Umbilical cord (tissue), 2 donors: ENCODE results near the gene TBCB. TPM values are rescaled to one million over a fixed set of nuclear protein-coding genes. Genes with fewer than 3 reads are reported as not detected.
"Not testable (repeated sequence)": the region's sequence is repeated elsewhere in the genome, so short reads cannot be mapped to it uniquely, and the experiment has no call there.

Experiments
- DNase-seq: peaks from one replicate; pipeline ENCODE4 v3.0.0-alpha.2; 2015; ENCODE audit warnings: low spot score
- total RNA-seq: library from RNA; depleted of rRNA; stranded (reverse); fragments of >200 nt; gene quantifications from one replicate; pipeline ENCODE4 v1.2.3, GENCODE V29; 2014; ENCODE audit warnings: low replicate concordance; ENCODE audit not compliant: insufficient read depth

Gene TBCB
- total RNA-seq, 1 donor from 2014 or later: 61.6 TPM

DNA sequence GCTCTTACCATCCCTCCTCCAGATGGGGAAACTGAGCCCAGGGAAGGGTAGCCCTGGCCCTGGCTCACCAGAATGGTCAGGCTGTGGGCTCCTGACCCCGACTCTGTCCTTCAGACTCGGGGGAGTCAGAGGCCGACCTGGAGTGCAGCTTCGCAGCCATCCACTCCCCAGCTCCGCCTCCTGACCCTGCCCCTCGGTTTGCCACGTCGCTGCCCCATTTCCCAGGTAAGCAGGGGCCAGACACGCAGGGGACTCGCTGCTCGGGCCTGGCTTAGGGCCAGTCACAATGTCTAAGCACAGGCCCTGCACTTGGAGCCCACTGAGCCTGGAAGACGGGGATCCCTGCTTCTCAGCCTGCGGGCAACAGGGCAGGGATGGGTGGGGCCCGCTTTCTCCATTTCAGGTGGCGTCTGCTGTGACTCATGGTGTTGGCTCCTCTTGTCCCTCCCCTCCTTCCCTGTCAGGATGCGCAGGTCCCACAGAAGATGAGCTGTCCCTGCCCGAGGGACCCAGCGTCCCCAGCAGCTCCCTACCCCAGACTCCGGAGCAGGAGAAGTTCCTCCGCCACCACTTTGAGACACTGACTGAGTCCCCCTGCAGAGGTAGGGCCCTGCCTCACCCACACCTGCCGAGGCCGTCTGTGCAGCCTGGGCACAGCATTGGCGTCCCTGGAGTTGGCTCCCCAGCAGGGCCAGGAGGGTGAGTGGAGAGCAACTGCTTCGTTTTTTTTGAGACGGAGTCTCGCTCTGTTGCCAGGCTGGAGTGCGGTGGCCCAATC, 13.5 kb upstream of the TBCB start:
- no peak for DNase-seq

DNA sequence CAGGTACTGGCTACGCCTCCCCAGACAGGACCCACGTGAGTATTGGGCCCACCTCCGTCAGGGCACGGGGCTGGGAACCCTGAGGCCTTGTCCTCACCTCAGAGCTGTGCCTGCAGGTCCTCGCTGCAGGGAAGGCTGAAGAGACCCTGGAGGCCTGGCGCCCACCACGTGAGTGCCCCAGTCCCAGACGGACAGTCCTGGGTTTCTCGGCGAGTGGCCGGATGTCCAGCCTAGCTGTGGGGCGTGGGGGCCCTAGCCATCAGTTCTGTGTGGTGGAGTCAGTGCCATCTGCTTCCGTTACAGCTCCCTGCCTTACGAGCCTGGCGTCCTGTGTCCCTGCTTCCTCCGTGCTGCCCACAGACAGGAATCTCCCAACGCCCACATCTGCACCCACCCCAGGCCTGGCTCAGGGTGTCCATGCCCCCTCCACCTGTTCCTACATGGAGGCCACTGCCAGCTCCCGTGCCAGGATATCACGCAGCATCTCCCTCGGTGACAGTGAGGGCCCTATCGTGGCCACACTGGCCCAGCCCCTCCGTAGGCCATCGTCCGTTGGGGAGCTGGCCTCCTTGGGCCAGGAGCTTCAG, 12.1 kb upstream of the TBCB start:
- no peak for DNase-seq

DNA sequence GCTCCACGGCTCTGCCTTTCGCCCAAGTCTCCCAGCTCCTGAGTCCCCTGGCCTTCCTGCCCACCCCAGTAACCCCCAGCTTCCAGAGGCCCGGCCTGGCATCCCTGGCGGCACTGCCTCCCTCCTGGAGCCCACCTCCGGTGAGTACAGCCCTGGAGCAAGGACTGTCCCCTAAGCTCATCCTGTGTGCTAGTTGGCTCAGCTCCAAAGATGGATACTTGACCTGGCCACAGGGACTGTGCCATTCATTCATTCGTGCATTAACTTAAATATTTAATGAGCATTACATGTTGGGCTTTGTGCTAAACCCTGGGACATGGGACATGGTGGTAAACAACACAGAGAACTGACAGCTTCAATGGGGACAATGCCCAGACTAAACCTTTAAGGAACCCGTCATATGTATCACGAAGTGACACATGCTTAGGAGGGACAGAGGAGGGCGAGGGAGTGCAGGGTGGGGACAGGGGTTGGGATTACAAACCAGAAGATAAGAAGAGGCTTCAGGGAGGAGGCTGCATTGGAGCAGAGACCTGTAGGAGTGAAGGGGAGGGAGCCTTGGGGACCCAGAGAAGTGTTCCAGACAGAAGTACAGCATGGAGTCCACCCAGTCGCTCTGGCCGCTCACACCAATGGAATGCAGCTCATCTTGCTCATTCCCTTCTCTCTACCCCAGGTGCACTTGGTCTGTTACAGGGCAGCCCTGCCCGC, 11.3 kb upstream of the TBCB start:
- DNase-seq: no peak

DNA sequence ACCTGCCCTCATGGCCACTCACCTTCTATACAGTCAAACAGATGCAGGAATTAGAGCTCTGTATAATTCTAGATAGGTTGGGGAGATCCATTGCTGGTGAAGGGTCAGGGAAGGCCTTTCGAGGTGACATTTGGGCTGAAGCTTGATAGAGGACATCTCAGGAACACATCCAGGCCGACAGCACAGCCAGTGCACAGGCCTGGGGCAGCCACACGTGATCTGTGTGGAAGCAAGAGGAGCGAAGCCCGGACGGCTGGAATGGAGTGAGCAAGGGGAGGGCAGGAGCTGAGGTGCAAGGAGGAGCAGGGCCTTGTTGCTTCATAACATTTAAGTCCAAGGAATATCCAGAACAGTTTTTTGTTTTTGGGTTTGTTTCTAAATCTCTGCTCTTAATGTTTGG, 8.8 kb upstream of the TBCB start:
- no peak for DNase-seq

DNA sequence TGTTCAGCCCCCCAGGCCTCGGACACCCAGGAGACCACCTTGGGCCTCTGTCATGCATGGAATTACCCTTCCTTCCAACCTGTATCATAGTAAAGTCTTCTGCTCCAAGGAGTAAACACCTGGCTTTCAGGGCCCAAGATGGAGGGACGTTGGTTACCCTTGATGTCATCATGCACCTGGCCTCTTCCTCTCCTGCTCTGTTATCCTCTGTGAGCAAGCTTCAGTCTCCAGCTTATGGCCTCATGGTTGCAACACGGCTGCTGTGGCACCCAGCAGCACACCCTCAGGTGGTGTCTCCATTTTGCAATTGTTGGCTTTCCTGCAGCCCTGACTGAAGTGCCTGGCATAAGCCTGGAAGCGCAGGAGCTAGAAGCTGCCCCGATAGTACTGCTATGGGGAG, 8.3 kb upstream of the TBCB start:
- DNase-seq: no peak

DNA sequence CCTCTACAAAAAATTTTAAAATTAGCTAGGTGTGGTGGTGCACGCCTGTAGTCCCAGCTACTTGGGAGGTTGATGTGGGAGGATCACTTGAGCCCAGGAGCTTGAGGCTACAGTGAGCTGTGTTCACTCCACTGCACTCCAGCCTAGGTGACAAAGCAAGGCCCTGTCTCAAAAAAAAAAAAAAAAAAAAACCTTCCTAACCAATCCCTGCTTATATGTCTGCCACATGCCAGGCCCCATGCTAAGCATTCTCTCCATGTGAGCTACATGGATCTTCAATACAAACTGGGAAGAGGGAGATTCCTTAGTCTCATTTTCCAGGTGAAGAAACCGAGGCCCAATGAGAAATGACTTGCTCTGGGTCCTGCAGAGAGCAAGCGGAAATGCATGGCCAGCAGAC, 6.6 kb upstream of the TBCB start:
- DNase-seq: no peak

DNA sequence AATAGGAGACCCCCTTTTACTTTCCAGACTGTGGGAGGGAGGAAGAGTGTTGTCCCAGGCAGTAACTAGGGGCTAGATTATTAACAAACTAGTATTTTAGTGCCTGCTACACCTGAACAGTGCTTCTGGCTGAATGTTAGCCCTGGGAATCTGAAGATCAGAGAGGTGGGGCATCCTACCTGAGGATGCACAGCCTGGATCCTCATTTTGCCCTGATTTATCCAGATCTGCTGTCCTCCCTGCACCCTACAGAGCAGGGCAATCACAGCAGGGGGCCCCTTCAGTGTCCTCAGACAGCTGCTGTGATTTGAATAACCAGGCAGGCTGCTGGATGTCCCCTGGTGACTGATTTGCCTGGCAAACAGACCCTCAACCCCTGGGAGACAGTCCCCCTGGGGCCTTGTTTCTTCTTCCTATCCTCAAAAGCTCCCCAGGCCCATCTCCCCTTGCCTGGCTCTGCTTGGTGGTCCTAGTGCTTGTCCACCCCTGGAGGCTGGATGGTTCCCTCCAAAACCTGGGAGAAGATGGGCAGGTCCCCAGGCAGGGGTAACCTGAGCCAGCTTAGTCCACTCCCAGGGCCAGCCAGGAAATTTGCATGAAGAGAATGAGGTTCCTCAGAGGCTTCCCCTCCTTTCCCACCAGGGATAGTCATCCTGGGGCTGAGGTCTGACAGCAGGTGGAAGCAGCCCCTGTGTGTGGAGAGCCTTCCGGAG, 4.6 kb upstream of the TBCB start, which contains the start of gene OVOL3:
TSS of gene OVOL3 (plus strand) at position 657 of the 713 bp plus-strand sequence. CDS start 60 bp downstream, outside the sequence.
- no peak for DNase-seq

DNA sequence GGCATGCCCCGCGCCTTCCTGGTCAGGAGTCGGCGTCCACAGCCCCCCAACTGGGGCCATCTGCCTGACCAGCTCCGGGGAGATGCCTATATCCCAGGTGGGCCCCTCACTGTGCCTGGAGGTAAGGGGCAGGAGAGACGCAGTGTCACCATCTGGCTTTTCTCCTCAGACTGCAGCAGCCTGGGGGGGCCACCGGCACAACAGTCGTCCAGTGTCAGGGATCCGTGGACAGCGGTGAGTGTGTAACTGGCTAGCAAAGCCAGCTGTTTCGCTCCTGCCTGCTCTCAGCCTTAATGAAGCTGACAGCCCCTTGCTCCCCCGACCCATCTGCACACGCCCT, 4.1 kb upstream of the TBCB start:
- no peak for DNase-seq

DNA sequence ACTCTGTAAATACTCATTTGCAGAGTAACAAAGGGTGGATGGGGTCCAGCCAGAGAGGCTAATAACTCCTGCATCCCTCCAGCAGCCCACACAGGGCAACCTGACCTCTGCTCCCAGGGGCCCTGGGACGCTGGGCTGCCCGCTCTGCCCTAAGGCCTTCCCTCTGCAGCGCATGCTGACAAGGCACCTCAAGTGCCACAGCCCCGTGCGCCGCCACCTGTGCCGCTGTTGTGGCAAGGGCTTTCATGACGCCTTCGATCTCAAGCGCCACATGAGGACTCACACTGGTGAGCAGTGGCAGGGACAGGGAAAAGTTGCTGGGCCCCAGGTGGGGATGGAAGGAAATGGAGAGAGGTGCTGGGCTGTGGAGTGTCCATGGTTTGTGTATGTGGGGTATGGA, 2.6 kb upstream of the TBCB start:
- no peak for DNase-seq

DNA sequence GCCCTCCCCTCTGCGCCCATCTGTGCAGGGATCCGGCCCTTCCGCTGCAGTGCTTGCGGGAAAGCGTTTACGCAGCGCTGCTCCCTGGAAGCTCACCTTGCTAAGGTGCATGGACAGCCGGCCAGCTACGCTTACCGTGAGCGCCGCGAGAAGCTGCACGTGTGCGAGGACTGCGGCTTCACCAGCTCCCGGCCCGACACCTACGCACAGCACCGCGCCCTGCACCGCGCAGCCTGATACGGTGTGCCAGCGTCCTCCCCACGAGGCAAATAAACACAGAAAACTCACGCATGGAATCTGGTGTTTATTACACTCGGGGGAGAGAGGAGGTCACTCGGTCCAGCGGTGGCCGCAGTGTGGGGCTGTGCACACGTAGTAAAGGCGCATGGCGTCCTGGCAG, 1.8 kb upstream of the TBCB start:
- no peak for DNase-seq

DNA sequence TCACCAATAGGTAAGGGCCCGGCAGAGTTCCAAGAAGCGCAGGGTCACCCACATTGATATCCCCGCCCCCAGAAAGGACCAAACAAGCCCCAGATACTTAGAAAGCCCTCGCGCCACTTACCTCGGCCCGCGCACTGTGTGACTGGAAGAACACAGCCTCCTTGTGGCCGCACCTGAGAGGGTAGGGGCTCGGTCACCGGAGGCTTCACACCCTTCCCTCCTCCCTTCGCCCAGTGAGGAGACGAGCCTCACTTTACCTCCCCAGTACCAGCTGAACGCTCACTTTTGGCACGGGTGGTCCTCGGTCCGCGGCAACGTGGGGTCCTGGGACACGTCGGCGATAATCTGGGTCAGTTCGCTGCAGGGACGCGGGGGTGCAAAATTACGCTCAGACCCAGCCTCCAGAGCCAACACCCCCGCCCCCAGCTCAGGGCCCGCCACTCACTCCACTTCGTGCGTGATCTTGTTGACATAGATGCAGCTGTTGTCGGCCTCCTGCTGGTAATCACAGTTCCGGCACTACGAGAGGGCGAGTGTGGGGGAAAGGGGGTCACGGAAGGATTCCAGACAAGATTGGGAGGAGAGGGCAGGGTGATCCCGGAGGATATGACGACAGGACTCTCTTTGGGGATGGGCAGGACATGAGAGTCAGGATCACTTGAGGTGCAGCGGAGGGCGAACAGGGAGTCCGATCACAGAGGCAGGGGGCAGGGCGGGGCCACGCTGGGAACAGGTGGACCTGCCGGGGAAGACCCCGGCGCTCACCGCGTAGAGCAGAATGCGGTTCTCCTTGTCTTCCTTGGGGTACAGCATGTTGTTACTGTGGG, 1.2 kb upstream of the TBCB start:
- peak; percentile 46 for DNase-seq

DNA sequence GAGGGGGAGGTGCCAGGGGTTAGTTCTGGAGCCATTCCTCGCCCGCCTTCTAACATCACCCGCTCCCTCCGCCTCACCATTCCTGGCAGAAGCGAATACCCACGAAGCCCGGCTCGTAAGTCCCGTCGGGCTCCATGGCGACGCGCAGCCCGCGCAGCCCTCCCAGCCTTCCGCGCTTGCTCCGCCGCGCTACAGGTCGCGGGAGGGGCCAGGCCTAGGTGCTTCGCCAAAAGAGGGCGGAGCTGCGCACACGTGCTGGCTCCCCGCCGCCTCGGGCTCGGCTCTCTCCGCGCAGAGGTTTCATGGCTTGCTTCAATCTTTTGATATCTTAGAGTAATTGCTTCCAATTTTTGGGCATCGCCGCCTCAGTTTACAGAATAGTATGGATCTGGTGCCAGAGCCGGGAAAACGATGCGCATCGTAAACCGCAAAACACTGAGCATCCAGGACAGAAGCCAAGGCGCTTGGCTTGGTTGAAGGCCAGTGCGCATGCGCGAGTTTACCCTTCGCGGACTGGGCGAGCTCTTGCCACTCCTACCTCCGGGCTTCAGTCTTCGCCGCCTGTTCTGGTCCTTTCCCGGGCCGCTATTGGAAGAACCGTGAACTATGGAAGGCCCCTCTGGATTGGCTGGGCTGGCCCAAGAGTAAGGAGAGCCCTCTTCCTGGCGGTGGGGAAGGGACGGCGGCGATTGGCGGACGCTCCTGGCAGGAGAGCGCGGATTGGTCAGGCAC, 381 bp upstream of the TBCB start, which contains the start of gene POLR2I:
TSS of gene POLR2I (minus strand) at position 155 of the 732 bp plus-strand sequence. CDS start at position 136, 19 bp downstream.
- peak; percentile 100 for DNase-seq

DNA sequence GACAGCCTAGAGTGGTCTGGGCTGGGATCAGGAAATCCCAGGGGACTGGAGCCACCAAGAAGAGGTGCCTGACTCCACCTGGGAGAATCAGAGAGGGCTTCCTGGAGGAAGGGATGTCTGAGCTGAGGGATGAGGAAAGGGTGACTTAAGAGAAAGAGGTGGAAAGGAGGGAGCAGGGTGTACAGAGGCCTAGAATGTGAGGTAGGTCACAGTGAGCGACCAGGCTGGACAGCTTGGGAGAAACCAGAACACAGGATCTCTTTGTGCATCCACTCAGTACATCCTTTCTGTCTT, 1.0 kb downstream of the TBCB start:
- DNase-seq: no peak

DNA sequence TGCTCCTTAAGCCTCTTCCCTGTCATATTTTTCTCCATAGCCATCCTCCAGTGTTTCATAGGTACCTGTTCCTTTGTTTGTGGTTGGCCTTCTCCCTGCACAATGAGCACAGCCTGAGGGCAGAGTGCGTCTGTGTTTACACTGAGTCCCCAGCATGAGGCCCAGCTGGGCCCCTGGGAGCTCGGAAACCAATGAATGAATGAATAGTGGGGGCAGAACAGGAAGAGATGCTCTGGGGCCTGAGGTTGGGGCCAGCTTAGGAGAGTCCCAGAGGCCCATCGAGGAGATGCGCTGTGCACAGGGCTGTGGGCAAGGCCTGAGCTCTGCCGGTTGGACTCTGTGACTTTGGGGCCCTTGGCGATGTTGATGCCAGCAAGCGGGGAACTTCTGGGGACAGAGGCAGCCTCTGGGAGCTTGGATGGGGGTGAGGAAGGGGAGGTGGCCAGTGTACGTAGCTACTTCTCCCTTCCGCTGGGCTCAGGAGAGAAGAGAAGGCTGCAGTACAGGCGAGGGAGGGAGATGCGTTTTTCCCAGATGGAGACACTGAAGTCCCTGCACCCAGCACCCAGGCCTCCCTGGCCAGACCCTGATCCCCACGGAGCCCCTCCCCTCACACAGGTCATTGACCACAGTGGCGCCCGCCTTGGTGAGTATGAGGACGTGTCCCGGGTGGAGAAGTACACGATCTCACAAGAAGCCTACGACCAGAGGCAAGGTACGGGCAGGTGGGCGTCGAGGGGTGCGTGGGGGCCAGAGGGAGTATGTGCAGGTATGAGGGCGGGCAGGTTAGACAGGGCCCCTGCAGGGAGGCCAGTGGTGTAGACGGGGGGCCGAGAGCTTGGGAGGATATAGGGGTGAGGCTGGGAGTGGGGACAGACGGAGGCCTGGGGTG, 5.1 kb downstream of the TBCB start:
- DNase-seq: no peak

DNA sequence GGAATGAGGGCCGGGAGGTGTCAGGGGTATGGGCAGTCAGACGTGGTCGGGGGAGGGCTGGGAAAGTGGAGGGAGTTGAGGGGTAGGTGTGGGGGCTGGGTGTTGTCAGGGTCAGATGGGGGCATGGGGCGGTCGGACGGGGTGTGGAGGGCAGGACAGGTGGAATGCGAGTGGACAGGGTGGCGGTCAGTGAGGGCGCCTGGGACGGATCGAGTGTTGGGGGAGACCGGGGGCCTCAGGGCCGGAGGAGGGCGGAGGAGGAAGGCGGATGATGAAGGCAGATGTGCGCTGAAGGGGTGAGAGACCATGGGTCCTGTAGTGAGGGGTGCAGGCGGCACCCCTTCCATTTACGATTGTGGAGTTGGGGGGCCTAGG, 5.7 kb downstream of the TBCB start:
- DNase-seq: no peak

DNA sequence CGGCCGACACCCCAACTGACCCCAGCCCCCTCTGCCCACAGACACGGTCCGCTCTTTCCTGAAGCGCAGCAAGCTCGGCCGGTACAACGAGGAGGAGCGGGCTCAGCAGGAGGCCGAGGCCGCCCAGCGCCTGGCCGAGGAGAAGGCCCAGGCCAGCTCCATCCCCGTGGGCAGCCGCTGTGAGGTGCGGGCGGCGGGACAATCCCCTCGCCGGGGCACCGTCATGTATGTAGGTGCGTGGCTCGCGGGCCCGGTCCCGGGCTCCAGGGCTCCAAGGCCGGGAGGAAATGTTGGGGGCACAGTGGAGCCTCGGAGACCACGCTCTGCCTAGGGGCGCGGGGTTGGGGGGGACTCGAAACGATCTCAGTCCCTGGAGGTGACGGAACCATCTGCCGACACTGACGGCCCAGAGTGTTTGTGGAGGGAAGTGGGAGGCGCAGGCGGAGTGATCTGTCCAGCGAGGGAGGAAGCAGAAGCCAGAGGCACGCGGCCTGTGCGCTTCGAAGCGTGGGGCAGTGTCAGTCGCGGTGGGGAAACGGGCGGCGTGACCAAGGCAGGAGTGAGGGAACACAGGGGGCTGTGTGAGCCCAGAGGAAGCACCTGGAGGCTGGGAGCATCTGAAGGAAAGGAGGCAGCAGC, 6.3 kb downstream of the TBCB start:
- no peak for DNase-seq

DNA sequence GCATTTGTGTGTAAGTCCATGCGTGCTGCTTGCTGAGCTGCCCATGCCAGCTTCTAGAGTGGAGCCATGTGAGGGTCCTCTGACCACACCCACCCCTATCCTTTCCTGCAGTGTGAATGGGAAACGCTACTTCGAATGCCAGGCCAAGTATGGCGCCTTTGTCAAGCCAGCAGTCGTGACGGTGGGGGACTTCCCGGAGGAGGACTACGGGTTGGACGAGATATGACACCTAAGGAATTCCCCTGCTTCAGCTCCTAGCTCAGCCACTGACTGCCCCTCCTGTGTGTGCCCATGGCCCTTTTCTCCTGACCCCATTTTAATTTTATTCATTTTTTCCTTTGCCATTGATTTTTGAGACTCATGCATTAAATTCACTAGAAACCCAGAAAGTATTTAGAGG, 10.3 kb downstream of the TBCB start:
- no peak for DNase-seq

DNA sequence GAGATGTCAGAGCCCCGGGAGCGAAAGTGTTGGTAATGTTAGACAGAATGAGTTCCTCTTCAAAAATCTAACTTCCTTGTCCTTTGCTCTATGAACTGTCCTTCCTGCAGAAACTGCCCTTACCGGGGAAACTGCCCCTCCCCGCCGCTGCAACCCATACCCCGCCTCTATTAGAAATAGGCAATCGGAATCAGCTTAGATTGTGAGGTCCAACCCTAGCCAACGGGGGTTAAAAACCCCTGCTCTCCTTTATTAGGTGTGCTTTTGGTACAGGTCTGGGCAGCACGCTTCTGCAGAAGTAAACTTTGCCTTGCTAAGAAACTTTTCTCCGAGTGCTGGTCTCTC, 13.1 kb downstream of the TBCB start:
- no peak for DNase-seq

DNA sequence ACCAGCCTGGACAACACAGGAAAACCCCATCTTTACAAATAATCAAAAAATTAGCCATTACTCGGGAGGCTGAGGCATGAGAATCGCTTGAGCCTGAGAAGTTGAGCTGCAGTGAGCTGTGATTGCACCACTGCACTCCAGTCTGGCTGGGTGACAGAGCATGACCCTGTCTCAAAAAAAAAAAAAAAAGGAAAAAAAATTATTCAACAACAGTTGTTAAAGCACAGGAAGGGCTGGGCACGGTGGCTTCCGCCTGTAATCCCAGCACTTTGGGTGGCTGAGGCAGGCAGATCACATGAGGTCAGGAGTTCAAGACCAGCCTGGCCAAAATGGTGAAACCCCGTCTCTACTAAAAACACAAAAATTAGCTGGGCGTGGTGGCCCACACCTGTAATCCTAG, 16.0 kb downstream of the TBCB start:
- not testable (repeated sequence) for DNase-seq
